Naive thymus-derived CD8-positive, alpha-beta T cell (primary cell): ENCODE data around the gene PRELID2. TPM values are rescaled to one million over a fixed set of nuclear protein-coding genes. Genes with fewer than 3 reads are reported as not detected.
"Not testable (repeated sequence)": the region's sequence is repeated elsewhere in the genome, so short reads cannot be mapped to it uniquely, and the experiment has no call there.

ENCODE experiments used
- ATAC-seq, 2 donors: fragments of 150-1000 bp; cut with Tn5 transposase in 1 of 2; sonication (Bioruptor Pico), chemical (Tn5 transposase) in 1 of 2; 1 replicate in 1 of 2; 2 replicates in 1 of 2; pipeline ENCODE4 v1.10.0; 2021; ENCODE audit warnings: mild to moderate bottlenecking in 2 of 2, moderate library complexity in 2 of 2
- POLR2A ChIA-PET: fragments of 350-600 bp; sonication (Branson Sonifier 250); formaldehyde crosslinking; loops from one replicate; lab custom pipeline; 2021; ENCODE audit warnings: antibody characterized with exemption; lab: Charles Lee
- DNase-seq, 10 donors: peaks; one replicate each; pipeline versions ENCODE4 v3.0.0 to v3.0.0-alpha.2; 2020 to 2022
- H3K27ac Mint-ChIP-seq, 10 donors: one replicate each; pipeline ENCODE4 v1.8.0; 2020 to 2022; ENCODE audit warnings: mild to moderate bottlenecking in 10 of 10, mixed read lengths in 10 of 10, moderate library complexity in 4 of 10, inconsistent platforms in 1 of 10
- H3K27me3 Mint-ChIP-seq, 5 donors: one replicate each; pipeline ENCODE4 v1.8.0; 2021 to 2022; ENCODE audit warnings: mixed read lengths in 5 of 5
- H3K36me3 Mint-ChIP-seq, 3 donors: one replicate each; pipeline ENCODE4 v1.8.0; 2020 to 2022; ENCODE audit warnings: mixed read lengths in 3 of 3, mild to moderate bottlenecking in 2 of 3, inconsistent platforms in 1 of 3
- H3K4me1 Mint-ChIP-seq, 4 donors: one replicate each; pipeline ENCODE4 v1.8.0; 2021 to 2022; ENCODE audit warnings: mixed read lengths in 4 of 4
- H3K4me3 Mint-ChIP-seq, 10 donors: one replicate each; pipeline ENCODE4 v1.8.0; 2020 to 2022; ENCODE audit warnings: mild to moderate bottlenecking in 10 of 10, mixed read lengths in 10 of 10, moderate library complexity in 6 of 10, inconsistent platforms in 1 of 10
- H3K9me3 Mint-ChIP-seq, 9 donors: one replicate each; pipeline ENCODE4 v1.8.0; 2020 to 2022; ENCODE audit warnings: mixed read lengths in 9 of 9, mild to moderate bottlenecking in 3 of 9, inconsistent platforms in 1 of 9, moderate library complexity in 1 of 9
- polyA plus RNA-seq, 3 donors: library from polyadenylated mRNA; unstranded; fragments of 300-500 nt; fragmentation: Illumina TruSeq; gene quantifications; one replicate each; pipeline ENCODE4 v1.2.3, GENCODE V29; 2021
- total RNA-seq, 8 experiments: library from RNA in 2 of 8; stranded (reverse) in 2 of 8; gene quantifications; one replicate each; pipeline ENCODE4 v1.2.3 and lab custom pipeline; 2021 to 2026

PRELID2 gene
- total RNA-seq (not detected), polyA plus RNA-seq (under 1 TPM in 1 of 3 donors, not detected in 2; 0.38 TPM), total RNA-seq (lab: John Stamatoyannopoulos, UW) (0 to 0.35 (median 0.11) reads per million in 6 experiments)

GRCh38 chr5:145834917-145835847 lies at the start of gene PRELID2:
Gene PRELID2, minus strand, starts transcription at chr5:145835342. Its CDS starts 91 bp downstream, at chr5:145835251.
- Mint-ChIP-seq H3K9me3 (peaks cover 0 to 3% (median 0%) of the 10 kb centered on the region in 9 donors), H3K4me3 (peak within 1 kb of the TSS in 9 of 10 donors; percentile 10 to 75 (median 51)), H3K36me3 (no peaks in the 10 kb centered on the region), H3K27ac (no peak within 1 kb of the TSS), H3K27me3 (peaks cover 10 to 36% (median 19%) of the 10 kb centered on the region in 5 donors), H3K4me1 (peaks cover 0 to 15% (median 4%) of the 10 kb centered on the region in 4 donors)
- DNase-seq (peak in 1 of 10 donors; percentile 27), ATAC-seq (peak in 1 of 2 donors; percentile 37)
- POLR2A ChIA-PET: no interaction called here

DNA sequence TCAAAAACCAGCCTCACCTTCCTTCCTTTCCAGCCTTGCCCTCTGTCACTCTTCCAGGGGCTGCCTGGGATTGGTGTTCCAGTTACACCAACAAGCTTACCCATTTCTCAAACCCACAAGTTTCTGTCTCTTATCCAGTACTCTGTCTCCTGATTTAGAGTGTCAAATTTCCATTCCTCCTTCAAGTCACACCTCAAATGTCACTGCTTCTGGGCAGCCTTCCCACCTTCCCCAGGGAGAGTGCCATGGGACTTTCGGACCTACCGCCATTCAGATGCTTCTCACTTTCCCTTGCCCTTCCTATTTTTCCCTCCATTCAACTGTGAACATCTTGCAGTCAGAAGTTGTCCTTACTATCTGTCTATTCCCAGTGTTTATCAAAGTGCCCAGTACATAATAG lies 39.6 kb upstream of the PRELID2 start:
- Mint-ChIP-seq H3K4me3 (no peak overlapping the region), H3K27me3 (peaks cover 7 to 31% (median 19%) of the 10 kb centered on the region in 5 donors), H3K4me1 (no peaks in the 10 kb centered on the region), H3K36me3 (no peaks in the 10 kb centered on the region), H3K27ac (no peak overlapping the region), H3K9me3 (peaks cover 0 to 19% (median 3%) of the 10 kb centered on the region in 9 donors)
- ATAC-seq (no peak), DNase-seq (no peak)
- POLR2A ChIA-PET: no interaction called here

GRCh38 chr5:145872914-145873313 lies 37.8 kb upstream of the PRELID2 start, which contains the start of gene GRXCR2:
Gene GRXCR2, minus strand, starts transcription at chr5:145873014. Its CDS starts 46 bp downstream, at chr5:145872968.
- POLR2A ChIA-PET: no interaction called here
- Mint-ChIP-seq H3K36me3 (no peaks in the 10 kb centered on the region), H3K9me3 (peaks cover 0 to 20% (median 2%) of the 10 kb centered on the region in 9 donors), H3K4me1 (no peaks in the 10 kb centered on the region), H3K27ac (no peak within 1 kb of the TSS), H3K4me3 (no peak within 1 kb of the TSS), H3K27me3 (peaks cover 7 to 31% (median 12%) of the 10 kb centered on the region in 5 donors)
- DNase-seq (no peak), ATAC-seq (no peak)

DNA sequence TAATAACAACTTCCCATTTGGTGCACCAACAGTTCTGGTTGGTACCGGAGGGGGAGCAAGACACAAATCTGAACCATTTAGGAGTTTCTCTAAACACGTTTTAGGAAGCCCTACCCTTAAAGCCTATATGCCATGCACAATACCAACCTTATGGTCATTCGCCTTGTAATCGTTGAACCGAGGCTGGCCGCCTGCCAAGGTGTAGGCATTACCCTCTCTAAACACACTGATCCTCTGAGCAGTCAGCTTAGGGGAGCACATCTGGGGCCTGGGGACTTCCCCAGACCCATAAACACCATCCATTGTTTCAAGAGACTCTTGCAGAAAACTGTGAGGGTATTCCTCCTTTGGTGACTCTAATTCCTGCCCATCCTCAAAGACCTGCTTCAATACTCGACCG lies 37.3 kb upstream of the PRELID2 start:
- no peaks in the 10 kb centered on the region for H3K36me3 Mint-ChIP-seq
- POLR2A ChIA-PET: no interaction called here
- no peaks in the 10 kb centered on the region for H3K4me1 Mint-ChIP-seq
- DNase-seq (no peak), ATAC-seq (no peak)
- no peak overlapping the region for H3K27ac Mint-ChIP-seq
- peaks cover 7 to 31% (median 12%) of the 10 kb centered on the region in 5 donors for H3K27me3 Mint-ChIP-seq
- H3K9me3 Mint-ChIP-seq: peaks cover 0 to 20% (median 2%) of the 10 kb centered on the region in 9 donors
- H3K4me3 Mint-ChIP-seq: no peak overlapping the region

- H3K9me3 Mint-ChIP-seq: peaks cover 0 to 14% (median 2%) of the 10 kb centered on the region in 9 donors
- H3K27me3 Mint-ChIP-seq: peaks cover 6 to 24% (median 11%) of the 10 kb centered on the region in 5 donors
- H3K4me1 Mint-ChIP-seq: no peaks in the 10 kb centered on the region
- DNase-seq (no peak), ATAC-seq (no peak)
- POLR2A ChIA-PET: no interaction called here
- no peak overlapping the region for H3K27ac Mint-ChIP-seq
- H3K4me3 Mint-ChIP-seq: no peak overlapping the region
- H3K36me3 Mint-ChIP-seq: no peaks in the 10 kb centered on the region
These were observed 34.6 kb upstream of the PRELID2 start for GRCh38 chr5:145869753-145870152.

- H3K4me3 Mint-ChIP-seq: no peak overlapping the region
- no peak for ATAC-seq
- H3K27ac Mint-ChIP-seq: no peak overlapping the region
- peaks cover 0 to 10% (median 2%) of the 10 kb centered on the region in 9 donors for H3K9me3 Mint-ChIP-seq
- no peaks in the 10 kb centered on the region for H3K36me3 Mint-ChIP-seq
- H3K27me3 Mint-ChIP-seq: peaks cover 3 to 11% (median 8%) of the 10 kb centered on the region in 5 donors
- no peak for DNase-seq
- POLR2A ChIA-PET: no interaction called here
- H3K4me1 Mint-ChIP-seq: no peaks in the 10 kb centered on the region
These were observed 32.7 kb upstream of the PRELID2 start for GRCh38 chr5:145867806-145868205.

DNA sequence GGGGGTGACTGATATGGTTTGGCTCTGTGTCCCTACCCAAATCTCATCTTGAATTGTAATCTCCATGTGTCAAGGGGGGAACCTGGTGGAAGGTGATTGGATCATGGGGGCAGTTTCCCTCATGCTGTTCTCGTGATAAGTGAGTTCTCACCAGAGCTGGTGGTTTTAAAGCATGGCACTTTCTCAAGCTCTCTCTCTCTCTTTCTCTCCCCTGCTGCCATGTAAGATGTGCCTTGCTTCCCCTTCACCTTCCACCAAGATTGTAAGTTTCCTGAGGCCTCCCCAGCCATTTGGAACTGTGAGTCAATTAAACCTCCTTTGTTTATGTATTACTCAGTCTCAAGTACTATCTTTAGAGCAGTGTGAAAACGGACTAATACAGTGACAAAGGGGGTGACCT lies 29.3 kb upstream of the PRELID2 start:
- H3K4me1 Mint-ChIP-seq, H3K27me3 Mint-ChIP-seq, POLR2A ChIA-PET, H3K4me3 Mint-ChIP-seq, DNase-seq, H3K36me3 Mint-ChIP-seq, ATAC-seq, H3K9me3 Mint-ChIP-seq: not testable (repeated sequence)
- H3K27ac Mint-ChIP-seq: peak overlapping the region in 1 of 10 donors; percentile 6

DNA sequence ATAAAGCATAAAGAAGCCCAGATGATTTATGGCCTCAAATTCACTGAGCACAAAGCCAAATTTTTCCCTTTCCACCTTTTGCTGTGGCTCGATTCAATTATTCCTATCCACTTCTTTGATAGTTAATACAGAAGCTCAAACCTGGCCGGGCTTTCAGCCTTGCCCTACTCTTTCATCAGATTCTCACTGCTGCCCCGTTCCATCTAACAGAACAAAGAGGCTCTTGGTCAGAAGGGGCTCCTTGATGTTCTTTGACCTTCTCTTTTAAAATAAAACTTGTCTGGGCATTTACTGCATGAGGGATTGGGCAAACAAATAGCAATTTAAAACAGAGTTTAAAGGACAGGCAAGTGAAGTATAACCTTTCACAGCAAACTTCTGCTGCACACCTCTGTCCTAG lies 27.9 kb upstream of the PRELID2 start:
- no peaks in the 10 kb centered on the region for H3K36me3 Mint-ChIP-seq
- DNase-seq: no peak
- H3K4me1 Mint-ChIP-seq: no peaks in the 10 kb centered on the region
- no peak overlapping the region for H3K4me3 Mint-ChIP-seq
- no peak overlapping the region for H3K27ac Mint-ChIP-seq
- H3K27me3 Mint-ChIP-seq: peaks cover 0 to 8% (median 4%) of the 10 kb centered on the region in 5 donors
- POLR2A ChIA-PET: no interaction called here
- no peaks in the 10 kb centered on the region for H3K9me3 Mint-ChIP-seq
- no peak for ATAC-seq

DNA sequence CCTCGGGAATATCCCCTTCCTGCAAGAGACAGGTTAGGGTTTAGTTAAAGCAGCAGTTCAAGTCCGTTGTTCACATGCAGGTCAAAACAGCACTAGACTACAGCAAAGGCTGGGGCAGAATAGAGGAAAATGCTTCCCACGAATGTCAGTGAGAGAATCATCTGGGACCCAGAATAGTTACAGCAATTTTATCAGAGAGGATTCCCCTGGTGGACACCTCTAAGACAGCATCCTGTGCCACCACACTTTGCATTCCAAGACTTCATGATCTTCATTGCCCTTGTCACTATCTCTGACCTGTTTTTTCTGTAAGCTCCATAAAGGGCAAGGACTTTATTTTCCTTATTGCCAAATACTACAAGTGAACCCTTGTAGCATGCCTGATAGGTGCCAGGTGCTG lies 24.8 kb upstream of the PRELID2 start:
- Mint-ChIP-seq H3K4me3 (no peak overlapping the region), H3K9me3 (no peaks in the 10 kb centered on the region), H3K4me1 (peaks cover 0 to 12% (median 4%) of the 10 kb centered on the region in 4 donors), H3K27me3 (peaks cover 1 to 20% (median 4%) of the 10 kb centered on the region in 5 donors), H3K36me3 (no peaks in the 10 kb centered on the region), H3K27ac (no peak overlapping the region)
- POLR2A ChIA-PET: no interaction called here
- ATAC-seq (no peak), DNase-seq (no peak)

- H3K4me1 Mint-ChIP-seq: peaks cover 0 to 12% (median 4%) of the 10 kb centered on the region in 4 donors
- ATAC-seq (no peak), DNase-seq (no peak)
- H3K36me3 Mint-ChIP-seq: no peaks in the 10 kb centered on the region
- H3K27me3 Mint-ChIP-seq: peaks cover 1 to 20% (median 4%) of the 10 kb centered on the region in 5 donors
- H3K4me3 Mint-ChIP-seq: no peak overlapping the region
- POLR2A ChIA-PET: no interaction called here
- H3K9me3 Mint-ChIP-seq: no peaks in the 10 kb centered on the region
- H3K27ac Mint-ChIP-seq: no peak overlapping the region
These were observed 24.3 kb upstream of the PRELID2 start for GRCh38 chr5:145859453-145859852.

- Mint-ChIP-seq H3K4me3 (no peak overlapping the region), H3K4me1 (peaks cover 0 to 12% (median 4%) of the 10 kb centered on the region in 4 donors), H3K27ac (no peak overlapping the region), H3K36me3 (no peaks in the 10 kb centered on the region), H3K27me3 (peaks cover 1 to 20% (median 4%) of the 10 kb centered on the region in 5 donors), H3K9me3 (no peaks in the 10 kb centered on the region)
- POLR2A ChIA-PET: no interaction called here
- no peak for DNase-seq
- ATAC-seq: no peak
These were observed 23.8 kb upstream of the PRELID2 start for GRCh38 chr5:145858959-145859358.

DNA sequence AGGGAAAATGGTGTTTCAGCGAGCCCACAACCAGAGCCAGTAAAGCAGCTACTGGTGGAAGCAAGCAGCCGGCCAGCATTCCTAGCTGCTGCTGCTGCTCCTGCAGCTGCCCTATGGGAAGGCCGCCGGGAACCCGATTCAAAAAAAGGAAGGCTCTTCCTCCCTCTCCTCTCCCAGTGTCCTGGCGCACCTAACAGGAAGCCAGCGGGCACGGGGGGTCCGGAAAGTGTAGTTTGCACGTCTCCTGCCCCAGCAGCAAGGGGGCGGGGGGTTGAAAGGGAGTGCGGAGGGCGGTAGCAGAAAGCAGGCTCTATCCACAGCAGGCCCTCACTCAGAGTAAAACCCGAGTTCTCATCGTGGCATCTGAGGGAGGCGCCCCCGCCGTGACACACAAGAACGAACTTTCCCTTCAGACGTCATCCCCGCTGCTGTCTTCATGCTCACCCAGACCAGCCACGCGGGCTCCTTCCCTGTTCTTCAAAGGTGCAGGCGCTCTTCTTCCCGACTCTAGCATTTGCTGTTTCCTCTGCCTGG lies 21.2 kb upstream of the PRELID2 start:
- H3K36me3 Mint-ChIP-seq: no peaks in the 10 kb centered on the region
- peaks cover 0 to 12% (median 4%) of the 10 kb centered on the region in 4 donors for H3K4me1 Mint-ChIP-seq
- POLR2A ChIA-PET: no interaction called here
- ATAC-seq (no peak), DNase-seq (no peak)
- H3K4me3 Mint-ChIP-seq: peak overlapping the region in 5 of 10 donors; percentile 17 to 40 (median 19)
- peaks cover 1 to 20% (median 2%) of the 10 kb centered on the region in 5 donors for H3K27me3 Mint-ChIP-seq
- H3K9me3 Mint-ChIP-seq: no peaks in the 10 kb centered on the region
- no peak overlapping the region for H3K27ac Mint-ChIP-seq
